GM12891 (cell line): Measurements from ENCODE around the gene GSG1.

ENCODE experiments used
- POLR2A ChIP-seq: IDR thresholded peaks from 2 replicates; pipeline ENCODE4 v1.6.1; 2011; ENCODE audit warnings: low read depth, low read length, control low read depth
- TAF1 ChIP-seq: IDR thresholded peaks from 2 replicates; pipeline ENCODE4 v1.6.1; 2011; ENCODE audit warnings: low read depth, low read length, control low read depth

DNA sequence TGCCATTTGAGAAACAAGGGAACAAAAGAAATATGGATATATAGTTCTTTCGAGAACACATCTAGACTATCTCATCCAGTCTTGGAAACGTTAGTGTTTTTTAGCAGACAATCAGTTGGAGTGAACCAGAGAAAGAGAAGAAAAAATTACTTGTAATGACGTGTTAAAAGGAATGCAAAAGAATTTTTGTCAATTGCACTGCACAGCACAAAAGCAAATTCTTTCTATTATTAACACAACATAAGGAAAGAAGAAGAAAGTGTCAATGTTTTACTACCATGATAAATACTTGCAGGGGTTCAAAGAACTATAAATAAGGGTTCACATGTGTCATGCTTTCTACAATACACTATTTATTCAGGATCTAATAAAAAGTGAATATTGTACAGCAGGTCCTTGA, 27.5 kb upstream of the GSG1 start:
- TF ChIP-seq POLR2A (no peak), TAF1 (no peak)
